Duodenal mucosa (tissue), 2 donors: ENCODE data around the gene AP1B1.

Experiments used
- H3K27ac ChIP-seq: one replicate; pipeline ENCODE4 v1.7.0; 2013; ENCODE audit warnings: low read depth, low read length
- H3K27me3 ChIP-seq, 2 donors: one replicate each; pipeline ENCODE4 v1.7.0; 2013; ENCODE audit warnings: low read length in 2 of 2, control low read depth in 1 of 2; ENCODE audit not compliant: insufficient read depth in 2 of 2, control insufficient read depth in 1 of 2
- H3K36me3 ChIP-seq, 2 donors: one replicate each; pipeline ENCODE4 v1.7.0; 2013; ENCODE audit warnings: low read length in 2 of 2, control low read depth in 1 of 2; ENCODE audit not compliant: insufficient read depth in 2 of 2, control insufficient read depth in 1 of 2
- H3K4me1 ChIP-seq, 2 donors: one replicate each; pipeline ENCODE4 v1.7.0; 2013; ENCODE audit warnings: low read length in 2 of 2, control low read depth in 1 of 2; ENCODE audit not compliant: insufficient read depth in 2 of 2, control insufficient read depth in 1 of 2
- H3K4me3 ChIP-seq, 2 donors: one replicate each; pipeline ENCODE4 v1.7.0; 2013; ENCODE audit warnings: low read length in 2 of 2, low read depth in 1 of 2
- H3K9ac ChIP-seq, 2 donors: one replicate each; pipeline ENCODE4 v1.7.0; 2013; ENCODE audit warnings: low read length in 2 of 2, low read depth in 1 of 2
- H3K9me3 ChIP-seq, 2 donors: one replicate each; pipeline ENCODE4 v1.7.0; 2013; ENCODE audit warnings: low read length in 2 of 2, control low read depth in 1 of 2; ENCODE audit not compliant: control insufficient read depth in 1 of 2

AP1B1 gene

DNA sequence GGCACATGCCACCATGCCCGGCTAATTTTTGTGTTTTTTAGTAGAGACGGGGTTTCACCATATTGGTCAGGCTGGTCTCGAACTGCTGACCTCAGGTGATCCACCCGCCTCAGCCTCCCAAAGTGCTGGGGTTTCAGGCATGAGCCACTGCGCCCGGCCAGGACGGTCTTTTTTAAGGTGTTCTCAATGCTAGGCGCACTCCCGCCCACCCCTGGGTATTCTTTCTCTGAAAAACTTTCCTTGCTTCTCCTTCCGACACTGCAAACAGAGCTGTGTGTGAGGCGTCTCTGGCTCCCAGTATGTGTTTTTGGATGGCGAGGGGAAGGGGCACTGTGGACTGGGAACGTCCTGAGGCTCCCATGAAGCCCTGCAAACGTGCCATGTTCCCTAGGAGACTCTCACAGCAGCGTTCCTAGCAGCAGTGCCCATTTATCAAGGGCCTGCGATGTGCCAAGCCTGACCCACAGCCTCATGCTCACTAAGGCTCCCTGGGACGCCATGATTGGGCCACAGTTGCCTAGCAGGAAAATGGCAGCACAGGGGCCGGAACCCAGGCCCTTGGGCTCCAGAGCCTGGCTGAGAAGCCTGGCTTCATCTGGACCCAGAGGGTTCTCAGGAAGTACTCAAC, 70.4 kb downstream of the AP1B1 start:
- Histone ChIP-seq H3K9ac (no peak overlapping the region), H3K9me3 (no peaks in the 10 kb centered on the region), H3K27me3 (peaks cover 10 to 17% of the 10 kb centered on the region in 2 donors), H3K4me1 (peaks cover 15 to 19% of the 10 kb centered on the region in 2 donors), H3K4me3 (no peak overlapping the region), H3K27ac (no peak overlapping the region), H3K36me3 (no peaks in the 10 kb centered on the region)

DNA sequence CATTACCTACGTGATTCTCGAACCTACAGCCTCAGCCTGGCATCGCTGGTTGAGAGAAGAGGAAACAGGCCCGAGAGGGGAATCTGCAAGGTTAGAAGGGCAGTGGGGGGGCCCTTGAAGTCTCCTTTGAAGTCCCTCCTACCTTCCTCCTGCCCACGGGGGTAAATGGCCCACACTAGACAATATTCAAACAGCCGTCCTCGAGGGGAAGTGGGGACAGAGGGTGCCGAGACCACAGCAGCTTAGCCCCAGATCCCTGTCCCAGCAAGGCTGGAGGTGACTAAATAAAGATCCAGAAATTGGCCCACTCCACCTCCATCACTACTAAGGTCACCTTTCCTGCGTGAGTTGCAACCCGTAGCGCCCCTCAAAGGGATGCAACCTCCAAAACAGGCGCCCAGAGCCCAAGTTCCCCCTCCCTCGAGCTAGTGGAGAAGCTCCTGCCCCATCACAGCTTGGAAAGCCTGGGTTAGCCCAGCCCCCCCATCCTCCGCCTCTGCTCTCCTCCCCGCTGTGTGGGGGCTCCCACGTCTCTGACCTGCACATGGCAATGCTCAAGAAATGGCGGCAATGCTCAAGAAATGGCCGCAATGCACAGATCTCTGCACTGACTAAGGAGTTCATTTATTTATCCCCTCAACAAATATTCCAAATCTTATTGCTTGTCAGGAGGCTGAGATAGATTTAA, 72.1 kb downstream of the AP1B1 start:
- peaks cover 15 to 28% of the 10 kb centered on the region in 2 donors for H3K4me1 ChIP-seq
- no peak overlapping the region for H3K4me3 ChIP-seq
- no peak overlapping the region for H3K9ac ChIP-seq
- H3K27ac ChIP-seq: no peak overlapping the region
- H3K9me3 ChIP-seq: no peaks in the 10 kb centered on the region
- no peaks in the 10 kb centered on the region for H3K36me3 ChIP-seq
- H3K27me3 ChIP-seq: peaks cover 10 to 17% of the 10 kb centered on the region in 2 donors

- Histone ChIP-seq H3K27me3 (peaks cover 10 to 17% of the 10 kb centered on the region in 2 donors), H3K27ac (no peak within 1 kb of the TSS), H3K9ac (no peak within 1 kb of the TSS), H3K4me3 (peak within 1 kb of the TSS; percentile 22 to 35), H3K4me1 (peaks cover 20 to 35% of the 10 kb centered on the region in 2 donors), H3K9me3 (no peaks in the 10 kb centered on the region), H3K36me3 (no peaks in the 10 kb centered on the region)
Measured at GRCh38 chr22:29315286-29316140, 72.9 kb downstream of the AP1B1 start, which contains the start of gene RASL10A. TSS of gene RASL10A (minus strand) at chr22:29315697. CDS start at chr22:29315246, 451 bp downstream.

DNA sequence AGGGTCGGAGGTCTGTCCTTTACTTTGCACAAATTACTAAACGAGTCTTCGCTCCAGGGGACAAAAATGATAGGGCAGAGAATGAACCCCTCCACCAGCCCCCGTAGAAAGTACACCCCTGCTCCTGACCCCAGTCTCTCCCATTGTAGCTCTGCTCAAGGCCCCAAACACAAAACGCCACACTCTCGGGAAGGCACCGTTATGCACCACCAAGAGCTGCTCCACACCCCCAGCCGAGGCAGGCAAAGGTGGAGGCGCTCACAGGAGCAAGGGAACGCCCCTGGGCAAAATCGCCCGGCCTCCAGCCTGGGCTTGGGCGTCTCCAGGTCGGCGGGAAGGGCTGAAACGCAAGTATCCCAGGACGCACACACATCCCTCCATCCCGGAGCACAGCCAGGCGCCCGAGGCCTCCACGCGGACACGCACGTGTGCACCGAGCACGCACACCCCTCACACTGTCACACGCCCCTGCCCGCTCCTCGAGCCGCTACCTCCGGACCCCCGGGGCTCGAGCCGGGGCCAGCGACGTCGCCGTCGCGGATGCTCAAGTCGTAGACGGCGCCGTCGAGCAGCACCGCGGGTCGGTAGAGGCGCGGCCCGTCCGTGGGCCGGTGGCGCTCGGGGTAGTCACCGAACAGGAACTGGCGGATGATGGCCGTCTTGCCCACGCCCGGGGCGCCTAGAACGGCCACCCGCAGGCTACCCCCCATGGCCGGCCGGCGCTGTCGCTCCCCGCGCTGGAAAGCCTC, 73.7 kb downstream of the AP1B1 start:
- Histone ChIP-seq H3K9ac (no peak overlapping the region), H3K9me3 (no peaks in the 10 kb centered on the region), H3K27me3 (peaks cover 10 to 17% of the 10 kb centered on the region in 2 donors), H3K4me3 (peak overlapping the region; percentile 22 to 35), H3K4me1 (peaks cover 25 to 41% of the 10 kb centered on the region in 2 donors), H3K27ac (no peak overlapping the region), H3K36me3 (no peaks in the 10 kb centered on the region)

DNA sequence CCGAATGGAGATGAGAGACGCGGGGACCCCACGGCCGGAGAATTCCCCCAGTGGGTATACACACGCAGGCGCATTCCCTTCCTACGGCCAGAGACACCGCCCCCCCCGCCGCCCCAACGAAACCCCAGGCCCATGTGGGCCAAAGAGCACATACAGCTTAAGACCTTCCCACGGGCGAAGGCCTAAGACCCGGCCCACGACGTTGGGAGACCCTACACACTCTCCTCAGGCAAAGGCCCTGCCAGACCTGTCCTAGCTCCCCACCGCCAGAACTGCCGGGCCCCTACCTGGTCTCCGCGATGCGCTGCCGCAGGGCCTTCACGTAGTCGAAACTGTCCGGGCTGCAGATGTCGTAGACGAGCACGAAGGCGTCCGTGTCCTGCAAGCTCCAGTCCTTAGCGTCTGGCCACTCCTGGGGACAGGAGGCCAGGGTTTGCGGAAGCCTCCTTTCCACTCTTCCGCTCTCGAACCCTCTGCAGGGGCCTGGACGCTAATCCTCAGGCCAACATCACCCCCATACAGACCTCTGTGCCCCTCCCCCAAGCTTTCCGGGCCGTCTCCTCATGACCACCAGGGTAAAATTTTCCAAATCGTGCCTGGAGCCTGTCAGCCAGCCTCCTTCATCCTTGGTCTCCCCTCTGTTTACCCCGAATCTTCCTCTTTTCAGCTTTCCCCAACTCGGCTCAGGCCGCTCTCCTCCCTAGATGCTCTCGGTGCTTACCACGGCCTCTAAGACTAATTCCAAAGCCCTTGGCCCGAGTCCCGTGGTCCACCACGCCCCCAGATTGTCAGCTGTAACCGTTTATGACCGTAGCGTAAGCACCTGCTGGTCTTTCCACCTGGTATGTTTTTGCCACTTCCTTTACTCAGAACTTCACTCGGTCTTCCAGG, 74.5 kb downstream of the AP1B1 start:
- Histone ChIP-seq H3K4me3 (peak overlapping the region; percentile 32 to 35), H3K27ac (no peak overlapping the region), H3K4me1 (peaks cover 34 to 50% of the 10 kb centered on the region in 2 donors), H3K9ac (no peak overlapping the region), H3K27me3 (peaks cover 10 to 17% of the 10 kb centered on the region in 2 donors), H3K9me3 (no peaks in the 10 kb centered on the region), H3K36me3 (no peaks in the 10 kb centered on the region)

- Histone ChIP-seq H3K9me3 (no peaks in the 10 kb centered on the region), H3K9ac (no peak overlapping the region), H3K27ac (no peak overlapping the region), H3K4me3 (no peak overlapping the region), H3K4me1 (peaks cover 40 to 57% of the 10 kb centered on the region in 2 donors), H3K27me3 (peaks cover 10 to 17% of the 10 kb centered on the region in 2 donors), H3K36me3 (no peaks in the 10 kb centered on the region)
Measured at GRCh38 chr22:29313126-29313575, 75.2 kb downstream of the AP1B1 start.

DNA sequence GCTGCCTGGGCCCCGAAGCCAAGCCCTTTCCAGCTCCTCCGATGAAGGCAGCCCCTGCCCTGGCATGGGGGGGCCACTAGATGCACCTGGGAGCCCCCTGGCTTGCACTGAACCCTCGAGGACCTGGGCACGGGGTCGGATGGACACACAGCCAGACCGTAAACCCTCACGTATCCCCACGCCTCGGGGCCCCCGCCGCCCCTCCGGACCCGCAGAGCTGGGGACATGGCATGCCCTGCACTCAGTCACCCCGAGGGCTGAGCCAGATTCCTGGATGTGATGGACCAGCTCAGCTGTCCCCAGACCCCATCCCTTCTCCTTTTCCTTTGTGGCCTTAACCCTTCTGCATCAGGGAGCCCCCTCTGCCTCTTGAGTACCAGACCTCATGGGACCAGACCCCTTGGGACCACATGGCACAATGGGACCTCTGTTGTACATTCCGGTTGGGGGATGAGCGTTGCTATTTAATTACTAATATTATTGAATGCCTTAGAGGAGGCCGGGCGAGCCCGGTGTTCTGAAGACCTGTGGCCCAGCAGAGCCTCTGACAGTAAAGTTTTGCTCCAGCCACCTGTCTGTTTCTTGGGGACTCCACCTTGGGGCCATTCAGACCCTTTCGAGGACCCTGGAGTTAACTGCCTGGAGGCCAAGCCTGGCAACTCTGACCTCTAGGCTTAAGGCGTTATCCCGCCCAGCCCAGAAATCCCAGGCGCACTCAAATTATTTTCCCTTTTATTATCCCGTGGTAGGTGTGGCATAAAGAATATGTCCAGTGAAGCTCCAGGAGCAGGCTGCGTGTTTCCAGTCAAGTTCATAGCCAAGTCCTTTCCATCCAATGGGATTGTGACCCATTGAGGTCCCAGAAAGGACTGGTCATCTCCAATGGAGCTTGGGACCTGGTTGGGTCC, 75.9 kb downstream of the AP1B1 start:
- no peak overlapping the region for H3K9ac ChIP-seq
- H3K27ac ChIP-seq: no peak overlapping the region
- no peaks in the 10 kb centered on the region for H3K36me3 ChIP-seq
- H3K27me3 ChIP-seq: peaks cover 10 to 17% of the 10 kb centered on the region in 2 donors
- peaks cover 46 to 63% of the 10 kb centered on the region in 2 donors for H3K4me1 ChIP-seq
- no peaks in the 10 kb centered on the region for H3K9me3 ChIP-seq
- no peak overlapping the region for H3K4me3 ChIP-seq

DNA sequence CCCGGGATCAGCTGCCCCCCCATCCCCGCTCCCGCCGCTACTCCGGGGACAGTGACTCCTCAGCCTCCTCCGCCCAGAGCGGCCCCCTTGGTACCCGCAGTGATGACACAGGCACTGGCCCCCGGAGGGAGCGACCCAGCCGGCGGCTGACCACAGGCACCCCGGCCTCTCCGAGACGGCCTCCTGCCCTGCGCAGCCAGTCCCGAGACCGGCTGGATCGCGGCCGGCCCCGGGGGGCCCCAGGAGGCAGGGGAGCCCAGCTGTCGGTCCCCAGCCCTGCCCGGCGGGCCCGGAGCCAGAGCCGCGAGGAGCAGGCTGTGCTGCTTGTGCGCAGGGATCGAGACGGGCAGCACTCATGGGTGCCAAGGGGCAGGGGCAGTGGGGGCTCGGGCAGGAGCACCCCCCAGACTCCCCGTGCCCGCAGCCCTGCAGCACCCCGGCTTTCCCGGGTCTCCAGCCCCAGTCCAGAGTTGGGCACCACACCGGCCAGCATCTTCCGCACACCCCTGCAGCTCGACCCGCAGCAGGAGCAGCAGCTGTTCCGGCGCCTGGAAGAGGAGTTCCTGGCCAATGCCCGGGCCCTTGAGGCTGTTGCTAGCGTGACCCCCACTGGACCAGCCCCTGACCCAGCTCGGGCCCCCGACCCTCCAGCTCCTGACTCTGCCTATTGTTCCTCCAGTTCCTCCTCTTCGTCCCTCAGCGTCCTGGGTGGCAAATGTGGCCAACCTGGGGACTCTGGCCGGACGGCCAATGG, 76.7 kb downstream of the AP1B1 start:
- Histone ChIP-seq H3K9ac (peak overlapping the region in 1 of 2 donors; percentile 18), H3K9me3 (no peaks in the 10 kb centered on the region), H3K27me3 (peaks cover 10 to 17% of the 10 kb centered on the region in 2 donors), H3K27ac (no peak overlapping the region), H3K4me1 (peaks cover 47 to 67% of the 10 kb centered on the region in 2 donors), H3K4me3 (peak overlapping the region in 1 of 2 donors; percentile 36), H3K36me3 (no peaks in the 10 kb centered on the region)
